Stimulated activated CD4-positive, alpha-beta T cell treated with anti-CD3 and anti-CD28 coated beads, TNF-alpha, amount 100 ng/mL, for 24 hours (primary cell): ENCODE data around the gene CGN.
A peak's percentile ranks its signal among the peaks of the same experiment; 100 is the strongest.

ENCODE experiments used
- DNase-seq, 3 experiments: peaks; one replicate each; pipeline ENCODE4 v3.0.0-alpha.2; 2020; ENCODE audit warnings: low read depth in 3 of 3

CGN gene

DNA sequence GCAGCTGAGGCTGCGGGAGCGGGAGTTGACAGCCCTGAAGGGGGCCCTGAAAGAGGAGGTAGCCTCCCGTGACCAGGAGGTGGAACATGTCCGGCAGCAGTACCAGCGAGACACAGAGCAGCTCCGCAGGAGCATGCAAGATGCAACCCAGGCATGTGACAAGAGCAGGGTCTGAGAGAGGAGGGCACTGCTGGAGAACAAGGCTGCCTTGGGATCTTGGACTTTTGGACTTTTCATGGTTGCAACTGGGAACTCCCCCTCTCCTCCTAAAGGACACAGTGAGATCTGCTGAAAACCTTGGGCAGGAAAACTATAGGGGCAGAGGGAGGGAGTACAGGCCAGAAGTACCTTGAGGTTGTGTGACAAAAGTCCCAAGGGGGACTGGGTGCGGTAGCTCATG, 13.5 kb downstream of the CGN start:
- DNase-seq = no peak

DNA sequence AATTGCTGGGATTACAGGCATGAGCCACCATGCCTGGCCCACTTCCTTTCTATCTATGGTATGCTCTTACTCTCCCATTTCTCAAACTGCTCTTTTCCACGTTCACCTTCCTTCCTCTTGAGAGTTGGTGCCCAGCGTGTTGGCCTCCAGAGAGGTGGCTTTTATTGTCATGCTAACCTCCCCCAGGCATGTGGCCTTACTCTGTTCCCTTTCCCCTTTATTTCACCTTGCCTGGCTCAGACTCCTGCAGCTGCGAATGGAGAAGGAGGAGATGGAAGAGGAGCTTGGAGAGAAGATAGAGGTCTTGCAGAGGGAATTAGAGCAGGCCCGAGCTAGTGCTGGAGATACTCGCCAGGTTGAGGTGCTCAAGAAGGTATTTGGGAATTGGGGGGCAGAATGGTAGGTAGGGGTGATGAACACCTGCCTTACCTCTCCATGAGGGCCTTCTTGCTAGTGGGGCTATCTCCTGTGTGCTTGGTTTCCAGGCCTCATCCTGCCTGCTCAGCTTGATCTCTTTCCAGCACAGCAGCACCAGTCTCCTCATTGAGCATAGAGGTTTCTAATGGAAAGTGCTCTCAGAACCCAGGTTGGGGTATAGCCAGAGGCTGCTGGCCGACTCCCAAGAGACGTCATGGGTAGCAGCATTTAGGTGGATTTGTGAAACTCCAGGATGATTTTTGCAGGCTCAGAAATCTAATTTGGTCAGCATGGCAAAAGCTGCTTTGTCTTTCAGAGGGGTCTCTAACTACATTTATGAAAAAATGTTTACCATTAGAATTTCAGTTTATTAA, 15.7 kb downstream of the CGN start:
- no peak for DNase-seq

DNA sequence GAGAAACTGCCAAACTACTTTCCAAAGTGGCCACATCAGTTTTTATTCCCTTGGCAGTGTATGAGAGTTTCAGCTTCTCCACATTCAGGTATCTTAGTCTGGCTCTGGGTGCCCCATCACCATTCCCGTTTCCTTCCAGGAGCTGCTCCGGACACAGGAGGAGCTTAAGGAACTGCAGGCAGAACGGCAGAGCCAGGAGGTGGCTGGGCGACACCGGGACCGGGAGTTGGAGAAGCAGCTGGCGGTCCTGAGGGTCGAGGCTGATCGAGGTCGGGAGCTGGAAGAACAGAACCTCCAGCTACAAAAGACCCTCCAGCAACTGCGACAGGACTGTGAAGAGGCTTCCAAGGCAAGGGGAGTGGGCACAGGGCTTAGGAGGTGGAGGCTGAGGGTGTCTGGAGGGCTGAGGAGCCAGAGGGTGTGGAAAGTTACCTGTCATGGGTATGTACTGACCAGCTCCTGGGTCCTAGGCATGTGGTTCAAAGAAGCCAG, 18.1 kb downstream of the CGN start:
- DNase-seq = no peak

DNA sequence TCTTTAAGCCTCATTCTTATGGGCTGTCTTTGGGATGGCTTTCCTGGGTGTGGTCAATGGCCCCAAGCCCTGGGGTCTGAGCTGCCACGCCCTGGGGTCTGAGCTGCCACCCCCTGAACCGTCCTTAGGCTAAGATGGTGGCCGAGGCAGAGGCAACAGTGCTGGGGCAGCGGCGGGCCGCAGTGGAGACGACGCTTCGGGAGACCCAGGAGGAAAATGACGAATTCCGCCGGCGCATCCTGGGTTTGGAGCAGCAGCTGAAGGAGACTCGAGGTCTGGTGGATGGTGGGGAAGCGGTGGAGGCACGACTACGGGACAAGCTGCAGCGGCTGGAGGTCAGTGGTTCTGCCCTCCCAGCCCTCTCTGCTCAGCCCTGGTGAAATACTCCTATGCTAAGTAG, 18.6 kb downstream of the CGN start:
- DNase-seq = no peak

DNA sequence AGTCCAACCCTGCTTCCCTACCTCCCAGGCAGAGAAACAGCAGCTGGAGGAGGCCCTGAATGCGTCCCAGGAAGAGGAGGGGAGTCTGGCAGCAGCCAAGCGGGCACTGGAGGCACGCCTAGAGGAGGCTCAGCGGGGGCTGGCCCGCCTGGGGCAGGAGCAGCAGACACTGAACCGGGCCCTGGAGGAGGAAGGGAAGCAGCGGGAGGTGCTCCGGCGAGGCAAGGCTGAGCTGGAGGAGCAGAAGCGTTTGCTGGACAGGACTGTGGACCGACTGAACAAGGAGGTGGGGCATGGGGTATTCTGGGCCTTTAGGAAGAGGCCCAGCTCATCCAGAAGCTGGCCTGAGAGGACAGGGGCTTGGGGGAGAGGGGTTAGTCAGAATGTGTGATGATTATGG, 19.3 kb downstream of the CGN start:
- DNase-seq = no peak

DNA sequence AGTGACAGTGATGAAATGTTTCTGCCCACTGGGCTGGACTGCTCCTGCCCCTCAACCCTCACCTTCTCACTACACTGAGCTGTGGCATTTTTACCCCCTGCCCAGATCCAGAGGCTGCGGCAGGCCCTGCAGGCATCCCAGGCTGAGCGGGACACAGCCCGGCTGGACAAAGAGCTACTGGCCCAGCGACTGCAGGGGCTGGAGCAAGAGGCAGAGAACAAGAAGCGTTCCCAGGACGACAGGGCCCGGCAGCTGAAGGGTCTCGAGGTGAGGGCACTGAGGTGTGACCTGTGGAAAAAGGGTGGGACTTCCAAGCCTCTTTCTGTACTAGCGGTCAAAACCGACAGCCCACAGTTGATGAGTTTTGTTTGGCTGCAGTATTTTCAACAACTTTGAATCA, 22.7 kb downstream of the CGN start:
- DNase-seq = no peak

DNA sequence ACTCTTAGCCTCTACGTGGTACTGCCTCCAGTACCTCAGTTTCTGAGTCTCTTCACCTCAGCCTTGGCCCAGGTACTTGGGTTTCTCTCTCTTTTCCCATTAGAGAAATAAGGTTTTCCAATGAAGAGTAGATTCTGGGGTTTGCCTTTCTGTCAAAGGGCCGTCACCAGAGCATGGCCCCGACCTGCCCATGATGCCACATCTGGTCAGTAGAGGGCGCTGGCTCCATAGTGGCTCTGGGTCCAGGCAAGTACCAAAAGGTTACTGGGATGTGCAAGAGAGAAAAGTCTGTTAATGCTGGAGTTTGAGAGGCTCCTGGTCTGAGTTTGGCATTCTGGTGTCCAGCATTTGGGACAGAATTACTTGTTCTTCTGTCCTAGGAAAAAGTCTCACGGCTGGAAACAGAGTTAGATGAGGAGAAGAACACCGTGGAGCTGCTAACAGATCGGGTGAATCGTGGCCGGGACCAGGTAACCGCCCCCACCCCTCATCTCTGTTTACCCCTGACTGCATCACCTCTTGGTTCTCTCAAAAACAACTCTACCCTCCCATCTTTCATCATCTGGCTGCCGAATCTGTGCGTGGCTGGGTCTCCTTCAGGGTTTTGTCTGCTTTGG, 23.6 kb downstream of the CGN start:
- DNase-seq = peak; percentile 43 to 79 (median 65)

DNA sequence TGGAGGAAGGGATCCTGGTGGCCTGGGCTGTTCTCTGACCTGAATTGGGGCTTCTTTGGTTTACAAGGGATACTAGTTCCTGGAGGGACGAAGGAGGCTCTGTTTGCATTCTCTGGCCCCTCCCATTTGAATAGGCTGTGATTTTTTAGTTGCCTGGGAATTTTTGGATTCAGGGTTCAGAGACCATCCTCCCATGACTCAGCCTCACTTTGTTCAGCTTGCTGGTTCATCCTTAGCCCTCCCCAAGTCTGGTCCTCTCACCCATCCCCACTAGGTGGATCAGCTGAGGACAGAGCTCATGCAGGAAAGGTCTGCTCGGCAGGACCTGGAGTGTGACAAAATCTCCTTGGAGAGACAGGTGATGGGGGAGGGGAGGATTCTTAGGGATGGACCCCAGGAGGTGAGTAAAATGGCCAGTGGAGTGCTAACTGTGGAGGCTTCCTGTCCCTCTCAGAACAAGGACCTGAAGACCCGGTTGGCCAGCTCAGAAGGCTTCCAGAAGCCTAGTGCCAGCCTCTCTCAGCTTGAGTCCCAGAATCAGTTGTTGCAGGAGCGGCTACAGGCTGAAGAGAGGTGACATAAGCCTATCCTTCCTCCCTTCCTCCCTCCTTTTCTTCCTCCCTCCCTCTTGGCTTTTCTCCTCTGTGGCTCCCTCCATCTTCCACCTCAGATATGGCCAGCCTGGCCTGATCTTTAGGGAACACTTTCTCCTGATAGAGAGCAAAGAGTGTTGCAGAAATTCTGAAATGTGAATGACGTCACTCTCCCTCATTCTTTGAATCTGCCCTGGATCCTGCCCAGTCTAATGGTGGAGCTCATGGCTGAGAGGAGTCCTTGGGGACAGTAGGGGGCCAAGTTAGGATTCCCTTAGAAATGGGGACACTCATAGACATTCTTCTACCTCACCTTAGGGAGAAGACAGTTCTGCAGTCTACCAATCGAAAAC, 24.4 kb downstream of the CGN start:
- no peak for DNase-seq

DNA sequence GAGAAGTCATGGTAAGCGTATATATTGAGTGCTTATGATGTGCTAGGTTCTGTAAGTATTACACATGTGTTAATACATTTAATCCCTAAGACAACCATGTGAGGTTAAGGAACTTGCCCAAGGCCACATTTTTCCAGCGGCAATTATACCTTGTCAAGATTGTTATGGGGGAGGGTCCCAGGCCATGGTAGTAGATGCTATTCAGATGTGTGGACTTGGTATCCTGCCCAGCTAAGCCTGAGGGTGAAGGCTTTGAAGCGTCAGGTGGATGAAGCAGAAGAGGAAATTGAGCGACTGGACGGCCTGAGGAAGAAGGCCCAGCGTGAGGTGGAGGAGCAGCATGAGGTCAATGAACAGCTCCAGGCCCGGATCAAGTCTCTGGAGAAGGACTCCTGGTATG, 25.3 kb downstream of the CGN start:
- no peak for DNase-seq

DNA sequence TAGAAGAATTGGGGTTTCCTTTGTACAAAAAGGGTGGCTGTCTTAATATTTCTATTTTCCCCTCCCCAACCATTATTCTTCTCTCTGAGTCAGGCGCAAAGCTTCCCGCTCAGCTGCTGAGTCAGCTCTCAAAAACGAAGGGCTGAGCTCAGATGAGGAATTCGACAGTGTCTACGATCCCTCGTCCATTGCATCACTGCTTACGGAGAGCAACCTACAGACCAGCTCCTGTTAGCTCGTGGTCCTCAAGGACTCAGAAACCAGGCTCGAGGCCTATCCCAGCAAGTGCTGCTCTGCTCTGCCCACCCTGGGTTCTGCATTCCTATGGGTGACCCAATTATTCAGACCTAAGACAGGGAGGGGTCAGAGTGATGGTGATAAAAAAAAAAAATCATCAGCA, 25.9 kb downstream of the CGN start:
- DNase-seq = no peak

DNA sequence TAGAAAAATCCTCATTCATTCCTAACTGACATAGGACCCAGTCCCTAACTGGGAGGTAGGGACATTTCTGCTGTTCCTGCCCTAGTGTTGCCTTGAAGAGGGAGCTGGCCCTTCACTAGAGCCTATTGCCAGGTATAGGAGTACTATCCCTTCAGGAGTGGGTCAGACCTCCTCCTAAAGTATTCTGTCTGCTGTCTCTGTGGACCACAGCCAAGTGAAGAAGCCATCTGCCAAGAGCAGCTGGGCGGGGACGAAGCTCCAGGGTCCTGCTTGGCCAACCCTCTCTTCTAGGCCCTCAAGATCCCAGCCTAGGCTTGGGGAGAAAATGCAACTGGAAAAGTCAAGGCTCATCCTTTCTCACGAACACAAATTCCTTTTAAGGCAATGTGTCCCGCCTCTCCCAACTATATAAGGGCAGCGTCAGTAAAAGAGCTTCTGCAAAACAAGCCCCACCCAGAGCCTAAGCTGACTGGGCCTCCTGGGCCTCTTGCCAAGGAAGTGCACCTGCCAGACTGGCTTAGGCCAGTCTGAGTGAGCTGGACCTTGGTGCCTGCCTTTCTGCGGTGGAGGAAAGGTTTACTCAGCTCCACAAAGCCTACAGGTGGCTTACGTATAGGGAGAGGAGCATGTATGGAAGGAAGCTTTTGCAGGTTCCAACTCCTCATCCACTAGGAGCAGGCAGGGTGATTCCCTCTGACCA, 28.3 kb downstream of the CGN start:
- peak in 1 of 3 experiments; percentile 34 for DNase-seq

DNA sequence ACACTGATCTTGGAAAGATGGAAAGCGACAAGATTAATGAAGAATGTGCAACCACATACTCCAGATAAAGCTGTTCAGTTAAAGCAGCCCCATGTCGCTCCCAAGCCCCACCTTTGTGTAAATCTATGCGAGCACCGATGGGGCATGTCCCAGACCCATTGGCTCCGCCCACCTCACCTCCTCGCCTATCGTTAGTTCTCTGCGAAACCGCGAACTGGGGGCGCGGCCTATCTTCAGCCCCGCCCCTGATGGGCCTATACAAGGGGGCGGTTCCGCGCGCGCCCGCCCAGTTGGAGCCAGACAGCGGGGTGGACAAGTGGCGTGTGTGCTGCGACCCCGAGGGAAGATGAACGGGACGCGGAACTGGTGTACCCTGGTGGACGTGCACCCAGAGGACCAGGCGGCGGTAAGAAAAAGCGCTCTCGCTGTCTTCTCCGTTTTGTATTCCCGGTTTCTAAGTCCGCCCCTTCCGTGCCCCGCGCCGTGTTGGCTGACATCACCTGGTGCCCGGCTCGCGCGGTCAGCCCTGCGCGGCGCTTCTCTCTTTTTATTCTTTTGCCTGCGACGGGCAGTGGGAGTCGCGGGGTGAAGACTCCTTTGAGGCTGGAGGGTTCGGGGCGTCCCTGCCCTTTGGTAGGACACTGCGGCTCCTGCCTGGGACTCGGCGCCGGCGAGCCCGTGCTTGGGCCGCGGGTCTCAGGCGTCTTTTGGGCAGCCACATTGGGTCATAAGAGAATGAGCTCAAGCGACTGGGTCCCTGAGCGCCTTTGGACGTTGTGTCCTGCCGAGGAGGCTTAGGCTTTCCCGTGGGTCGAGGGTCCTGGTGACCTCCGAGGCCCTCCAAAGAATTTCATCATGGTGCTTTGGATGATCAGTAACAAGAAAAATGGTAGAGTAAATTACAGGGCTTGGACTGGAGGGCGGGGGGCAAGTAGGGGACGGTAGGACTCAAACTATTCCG, 29.1 kb downstream of the CGN start, which contains the start of gene TUFT1:
Gene TUFT1 (plus strand): TSS at position 289 of the 961 bp plus-strand sequence. CDS start 58 bp downstream, at position 347.
- peak; percentile 85 to 93 (median 90) for DNase-seq

DNA sequence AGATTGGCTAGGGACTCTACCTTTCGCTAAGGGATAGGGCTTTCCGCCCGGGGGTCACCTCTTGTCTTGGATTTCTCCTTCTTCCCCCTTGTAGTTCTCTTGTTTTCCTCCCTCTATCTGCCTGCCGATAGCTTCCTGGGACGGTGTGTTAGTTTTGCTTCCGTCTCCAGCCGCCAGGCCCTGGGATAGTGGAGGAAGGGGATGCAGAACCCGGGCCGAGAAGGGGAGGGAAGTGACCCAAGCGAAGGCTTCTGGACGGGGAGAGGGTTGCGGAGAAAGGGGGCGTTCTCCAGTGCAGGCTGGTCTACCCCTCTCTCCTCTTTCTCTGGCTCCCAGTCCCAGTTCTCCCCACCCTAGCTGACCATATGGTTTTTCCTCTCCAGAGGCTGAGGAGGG, 29.8 kb downstream of the CGN start:
- DNase-seq = no peak

DNA sequence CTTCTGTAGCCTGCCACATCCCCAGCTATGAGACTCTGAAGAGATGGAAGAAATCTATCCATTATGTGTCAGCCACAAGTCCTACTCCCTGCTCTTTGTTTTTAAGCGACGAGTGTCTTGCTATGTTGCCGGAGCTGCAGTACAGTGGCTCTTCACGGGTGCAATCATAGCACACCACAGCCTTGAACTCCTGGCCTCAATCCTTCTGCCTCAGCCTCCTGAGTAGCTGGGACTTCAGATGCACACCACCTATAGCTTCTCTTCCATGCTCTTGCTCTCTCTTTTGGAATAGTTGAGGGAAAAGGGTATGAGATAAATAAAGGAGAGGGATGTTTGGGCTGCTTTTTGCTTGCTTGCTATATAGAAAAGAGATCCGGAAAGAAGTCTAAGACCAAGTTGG, 30.6 kb downstream of the CGN start:
- no peak for DNase-seq

DNA sequence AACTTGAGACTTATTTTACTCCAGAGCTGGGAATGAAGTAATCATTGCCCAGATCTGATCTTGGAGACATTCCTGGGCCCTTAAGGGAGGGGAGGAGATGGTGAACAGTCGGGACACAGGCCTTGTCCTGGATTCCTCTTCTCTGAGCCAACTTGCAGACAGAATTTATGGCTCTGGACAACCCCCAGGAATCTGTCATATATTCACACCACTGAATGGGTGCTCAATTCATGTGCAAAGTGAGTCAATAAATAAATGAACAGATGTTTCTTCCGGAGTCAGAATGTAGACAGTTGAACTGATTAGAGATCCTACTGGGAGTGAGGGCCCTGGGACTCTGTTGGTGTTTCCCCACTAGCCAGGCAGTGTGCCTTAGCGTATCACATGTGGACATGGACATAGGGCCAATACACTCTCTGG, 31.5 kb downstream of the CGN start:
- DNase-seq = no peak

DNA sequence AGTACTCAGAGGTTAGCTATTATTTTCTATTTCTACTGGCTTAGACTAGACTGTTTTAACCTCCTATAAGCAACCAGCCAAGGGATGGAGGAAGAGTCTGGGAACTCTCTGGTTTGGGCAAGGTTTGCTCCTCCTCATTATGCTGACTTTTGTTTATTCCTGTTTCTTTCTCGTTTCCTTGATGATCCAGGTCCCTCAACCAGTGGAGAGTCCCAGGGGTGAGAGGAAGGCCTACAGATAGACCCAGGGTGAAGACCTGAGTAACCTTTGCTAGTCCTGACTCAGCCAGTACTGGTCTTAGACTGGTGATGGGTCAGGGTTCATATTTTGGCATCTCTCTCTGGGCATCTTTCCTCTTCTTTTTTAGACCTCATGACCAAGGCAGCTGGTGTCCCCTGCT, 34.4 kb downstream of the CGN start:
- DNase-seq = no peak

DNA sequence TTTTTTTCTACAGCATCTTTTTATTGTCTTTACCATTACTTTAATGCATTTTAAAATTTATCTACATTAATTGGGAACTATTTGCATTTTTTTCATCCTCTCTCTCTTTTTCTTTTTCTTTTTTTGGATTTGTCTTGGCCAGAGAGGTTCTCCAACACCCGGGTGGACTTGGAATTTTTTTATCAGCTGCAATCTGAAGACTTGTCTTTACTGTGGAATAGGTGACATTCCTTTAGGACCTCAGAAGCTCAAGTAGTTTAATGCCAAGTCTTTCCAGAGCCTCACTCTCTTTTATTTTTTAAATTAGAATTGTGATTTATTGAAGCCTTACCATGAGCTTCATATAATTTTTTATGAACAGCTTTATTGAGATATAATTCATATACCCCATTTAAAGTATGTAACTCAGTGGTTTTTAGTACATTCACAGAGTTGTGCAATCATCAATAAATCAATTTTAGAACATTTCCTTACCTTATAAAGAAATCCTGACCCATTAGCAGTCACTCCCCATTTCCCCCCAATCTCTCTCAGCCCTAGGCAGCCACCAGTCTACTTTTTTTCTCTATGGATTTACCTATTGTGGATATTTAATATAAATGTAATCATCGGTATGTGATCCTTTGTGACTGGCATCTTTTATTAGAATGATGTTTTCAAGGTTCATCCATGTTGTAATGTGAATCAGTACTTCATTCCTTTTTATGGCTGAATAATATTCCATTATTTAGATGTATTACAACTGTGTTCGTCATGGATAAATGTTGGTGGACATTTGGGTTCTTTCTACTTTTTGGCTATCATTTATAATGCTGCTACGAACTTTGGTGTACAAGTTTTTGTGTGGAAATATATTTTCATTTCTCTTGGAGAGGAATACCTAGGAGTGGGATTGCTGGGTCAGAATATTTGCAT, 35.1 kb downstream of the CGN start:
- DNase-seq = no peak

DNA sequence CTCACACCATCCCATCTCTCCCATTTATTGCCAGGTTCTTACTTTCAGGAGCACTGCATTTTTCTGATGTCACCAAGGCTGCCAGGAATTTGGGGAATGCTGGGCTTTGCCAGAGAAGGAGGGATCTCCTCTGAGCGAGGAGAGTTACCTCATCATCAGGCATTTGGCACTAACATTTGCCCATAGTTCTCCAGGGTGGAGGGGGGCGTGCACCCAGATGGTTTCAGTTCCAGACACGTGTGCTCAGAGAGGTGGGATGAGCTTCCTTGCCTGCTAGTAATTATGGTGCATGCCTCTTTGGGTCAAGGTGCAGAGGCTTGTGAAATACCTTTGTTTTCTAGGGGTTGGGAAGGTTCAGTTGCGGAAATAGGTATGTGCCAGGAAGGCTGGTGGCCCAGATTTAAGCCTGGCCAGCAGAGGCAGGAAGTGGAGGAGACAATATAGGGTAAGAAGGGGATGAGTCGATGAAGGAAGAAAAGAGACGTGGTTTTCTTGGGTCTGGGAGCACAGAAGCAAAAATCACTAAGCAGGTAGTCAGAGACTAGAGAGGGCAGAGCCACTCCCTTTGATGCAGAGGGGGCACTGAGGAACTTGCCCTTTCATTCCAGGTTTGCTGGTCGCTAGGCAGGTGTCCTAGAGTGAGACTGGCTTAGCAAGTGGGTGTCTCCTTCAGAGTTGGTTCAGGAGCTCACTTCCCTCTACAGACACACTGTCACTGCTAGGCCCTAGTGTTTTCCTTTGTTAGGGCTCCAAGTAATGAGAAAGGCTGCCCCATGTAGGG, 36.1 kb downstream of the CGN start:
- no peak for DNase-seq

DNA sequence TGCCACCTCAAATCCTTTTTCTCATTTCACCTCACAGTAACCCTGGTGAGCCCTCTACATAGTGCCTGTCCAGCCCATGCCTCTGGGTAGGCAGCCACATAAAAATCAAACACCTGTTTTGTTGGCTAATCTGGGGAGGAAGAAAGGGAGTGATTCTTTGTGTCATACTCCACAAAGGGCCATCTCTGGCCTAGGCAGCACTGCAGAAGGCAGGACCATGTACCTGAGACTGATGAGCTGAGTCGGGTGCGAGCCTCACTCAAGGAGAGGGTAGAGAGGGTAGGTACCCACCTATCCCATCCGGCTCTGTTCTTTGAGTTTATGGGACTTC, 36.7 kb downstream of the CGN start:
- no peak for DNase-seq
